ENCODE data around the gene SLC5A8.

SLC5A8 gene

GRCh38 chr12:101209319-101210302, at the start of gene SLC5A8:
SLC5A8 (minus strand) TSS chr12:101210238; CDS start chr12:101209848, 390 bp downstream.
- DNase-seq = no peak

DNA sequence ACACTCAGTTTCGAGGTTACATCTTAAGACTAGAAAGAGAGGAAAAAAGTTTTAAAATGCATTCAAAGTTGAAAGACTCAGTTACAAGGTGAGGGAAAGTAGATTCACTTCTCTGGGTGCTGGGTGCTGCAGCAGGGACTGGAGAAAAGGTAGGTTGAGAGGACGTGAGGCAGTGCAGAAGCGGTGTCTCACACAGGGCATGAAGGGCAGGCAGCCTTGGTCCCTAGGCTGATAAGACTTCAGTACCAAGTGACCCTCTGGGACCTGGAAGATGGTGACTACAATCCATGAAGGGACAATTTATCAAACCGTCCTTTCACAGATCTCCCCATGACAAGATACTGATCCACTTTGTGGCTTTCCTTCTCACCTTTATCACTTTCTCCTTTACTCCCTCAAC, 47.3 kb upstream of the SLC5A8 start:
- DNase-seq = no peak

DNA sequence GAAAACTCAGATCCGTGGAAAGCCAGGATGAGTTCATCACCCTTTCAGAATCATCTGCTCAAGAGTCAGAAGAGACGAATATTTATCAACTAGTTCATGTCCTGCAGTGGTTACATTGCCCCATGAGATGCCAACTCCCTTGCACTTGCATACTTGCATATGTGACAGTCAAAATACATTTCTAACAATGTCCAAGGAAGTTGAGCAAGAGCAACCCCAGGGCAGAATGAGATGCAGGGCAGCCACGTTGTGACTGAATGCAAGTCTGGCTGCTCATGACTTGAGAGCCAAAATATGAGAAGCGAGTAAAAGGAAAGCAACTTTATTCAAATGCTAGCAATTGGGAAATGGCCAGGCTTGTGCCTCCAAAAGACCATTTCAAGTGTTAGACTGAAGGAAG, 46.2 kb upstream of the SLC5A8 start:
- DNase-seq = no peak

DNA sequence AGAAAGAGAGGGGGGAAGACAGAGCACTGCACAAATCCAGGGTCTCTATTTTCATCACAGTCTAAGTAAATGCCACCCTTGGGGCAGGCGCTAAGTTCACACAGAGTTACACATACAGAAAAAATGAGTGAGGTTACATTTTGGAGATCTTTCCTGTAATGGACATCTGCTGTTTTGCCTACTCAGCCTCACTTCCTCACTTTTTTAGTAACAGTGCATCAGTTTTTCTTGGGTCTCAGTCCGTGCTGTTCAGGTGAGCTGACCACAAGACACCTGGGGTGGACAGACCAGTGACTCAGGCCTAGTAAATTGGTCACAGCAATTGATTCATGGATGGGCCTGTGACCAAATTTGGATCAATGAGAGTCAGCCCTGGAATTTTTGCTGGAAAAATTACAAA, 33.6 kb upstream of the SLC5A8 start:
- DNase-seq = no peak

DNA sequence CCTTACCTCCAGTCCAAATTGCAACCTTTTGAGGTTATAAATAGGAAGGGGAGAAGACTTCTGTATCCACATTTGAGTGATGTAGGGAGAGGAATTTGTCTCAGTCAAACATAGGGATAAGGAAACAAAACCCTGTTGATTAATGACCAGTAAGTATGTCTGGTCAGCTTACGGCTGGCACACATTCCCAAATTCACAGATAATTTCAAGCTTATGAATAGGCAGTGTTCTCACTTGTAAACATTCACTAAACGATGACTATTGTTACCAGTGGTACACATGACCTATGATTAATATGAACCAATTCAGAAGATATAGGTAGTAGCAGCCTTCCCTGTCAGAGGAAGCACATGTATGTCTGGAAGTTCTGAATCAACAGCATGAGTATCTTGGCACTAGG, 33.0 kb upstream of the SLC5A8 start:
- no peak for DNase-seq

DNA sequence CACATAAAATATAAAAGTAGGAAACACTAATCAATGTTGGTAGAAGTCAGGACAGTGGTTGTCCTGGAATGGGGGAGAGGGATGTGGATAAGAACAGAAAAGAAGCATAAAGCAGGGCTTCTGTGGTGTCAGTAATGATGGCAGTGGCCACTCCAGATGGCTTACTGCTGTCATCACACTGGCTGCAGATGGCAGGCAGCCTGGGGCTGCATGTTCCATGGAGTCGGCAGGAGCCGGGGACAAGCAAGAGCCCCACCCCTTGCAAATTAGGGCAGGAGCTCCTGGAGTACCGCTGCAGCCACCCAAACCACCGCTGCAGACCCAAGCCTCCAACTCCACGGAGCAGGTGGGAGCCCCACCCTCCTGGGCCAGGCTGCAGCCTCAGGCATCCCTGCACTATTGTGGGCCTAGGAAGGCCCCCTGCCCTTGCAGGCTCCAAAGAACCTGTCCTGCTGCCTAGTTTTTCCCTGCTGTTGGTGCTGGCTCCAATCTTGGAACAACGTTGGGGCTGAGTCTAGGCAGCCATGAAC, 28.8 kb upstream of the SLC5A8 start:
- DNase-seq = no peak

DNA sequence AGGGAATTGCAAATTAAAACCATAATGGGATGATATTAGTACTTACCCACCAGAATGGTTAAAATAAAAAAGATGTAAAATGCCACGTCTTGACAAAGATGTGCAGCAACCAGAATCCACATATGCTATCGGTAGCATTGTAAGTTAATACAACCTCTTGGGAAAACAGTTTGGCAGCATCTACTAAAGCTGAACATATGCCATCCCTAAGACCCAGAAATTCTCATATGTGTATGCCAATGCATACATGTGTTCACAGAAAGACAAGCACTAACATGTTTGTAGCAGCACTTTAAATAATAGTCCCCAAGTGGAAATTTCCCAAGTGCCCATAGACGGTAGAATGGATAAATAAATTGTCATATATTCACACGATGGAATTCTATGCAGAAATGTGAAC, 28.3 kb upstream of the SLC5A8 start:
- DNase-seq = no peak

DNA sequence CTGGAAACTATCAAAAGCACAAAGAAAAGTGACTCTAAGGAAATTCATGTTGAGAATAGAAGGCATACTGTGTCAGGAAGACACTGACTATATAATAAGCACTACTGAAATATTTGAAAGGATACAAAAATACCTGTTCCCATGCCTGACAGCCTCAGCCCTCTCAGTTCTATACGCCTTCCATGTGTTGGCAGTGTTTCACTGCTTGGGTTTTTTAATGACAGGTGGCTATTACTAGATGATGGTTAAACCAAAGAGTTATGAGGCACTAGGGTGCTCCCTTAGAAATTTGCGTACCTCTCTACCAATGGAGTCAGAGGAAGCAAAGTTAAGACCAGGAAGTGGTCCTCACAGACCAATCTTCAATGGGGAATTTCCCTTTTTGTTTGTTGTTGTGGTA, 25.6 kb upstream of the SLC5A8 start:
- DNase-seq = no peak

DNA sequence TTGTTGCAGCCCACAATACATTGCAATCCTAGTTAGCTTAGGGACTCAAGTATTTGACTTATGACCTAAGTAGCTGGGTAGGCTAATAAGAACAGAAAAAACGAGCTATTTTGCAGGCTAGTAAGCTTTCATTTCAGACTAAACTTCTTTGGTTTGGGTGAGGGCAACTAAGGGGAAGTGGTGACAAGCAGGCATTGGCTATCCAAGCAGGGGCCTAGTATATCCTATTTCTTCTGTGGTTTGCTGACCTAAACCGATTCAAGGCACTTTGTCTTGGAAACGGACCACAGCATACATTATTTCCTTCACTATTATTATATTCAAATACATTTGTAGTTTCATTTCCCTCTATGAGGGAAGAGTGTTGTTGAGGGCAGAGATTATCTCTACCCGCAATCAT, 21.6 kb upstream of the SLC5A8 start:
- DNase-seq = no peak

GRCh38 chr12:101230547-101230946, 20.5 kb upstream of the SLC5A8 start:
- no peak for DNase-seq

DNA sequence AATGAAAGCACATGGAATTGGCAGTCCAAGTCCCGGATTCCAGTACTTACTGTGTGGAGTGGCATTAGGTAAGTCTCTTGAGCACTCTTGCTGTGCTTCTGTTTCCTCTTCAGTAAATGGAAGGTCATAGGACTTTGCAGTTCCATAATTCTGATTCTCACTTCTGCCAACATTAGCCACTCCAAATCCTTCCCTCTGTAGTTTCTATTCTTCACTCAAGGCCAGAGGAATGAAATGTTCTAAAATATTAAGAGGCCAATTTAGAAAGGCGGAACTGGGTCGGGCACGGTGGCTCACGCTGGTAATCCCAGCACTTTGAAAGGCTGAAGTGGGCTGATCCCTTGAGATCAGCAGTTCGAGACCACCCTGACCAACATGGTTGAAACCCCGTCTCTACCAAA, 19.8 kb upstream of the SLC5A8 start:
- DNase-seq = no peak

- no peak for DNase-seq
Measured at GRCh38 chr12:101221301-101221700, 11.3 kb upstream of the SLC5A8 start.

DNA sequence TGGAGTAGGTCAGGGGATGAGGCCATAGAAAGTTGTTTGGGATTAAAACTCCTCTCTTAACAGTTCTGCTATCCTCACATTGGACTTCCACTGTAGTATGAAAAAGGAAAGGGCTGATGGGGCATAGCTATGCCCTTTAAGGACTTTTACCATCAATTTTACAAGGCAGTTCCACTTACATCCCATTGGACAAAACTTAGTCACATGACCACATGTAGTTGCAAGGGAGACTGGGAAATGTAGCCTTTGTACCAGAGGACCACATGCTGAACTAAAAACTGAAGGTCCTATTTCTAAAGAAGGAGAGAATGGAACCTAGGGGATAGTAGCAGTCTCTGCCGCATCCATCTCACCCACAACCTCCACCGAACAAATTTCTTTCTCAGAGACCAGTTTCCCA, 6.8 kb upstream of the SLC5A8 start:
- no peak for DNase-seq

DNA sequence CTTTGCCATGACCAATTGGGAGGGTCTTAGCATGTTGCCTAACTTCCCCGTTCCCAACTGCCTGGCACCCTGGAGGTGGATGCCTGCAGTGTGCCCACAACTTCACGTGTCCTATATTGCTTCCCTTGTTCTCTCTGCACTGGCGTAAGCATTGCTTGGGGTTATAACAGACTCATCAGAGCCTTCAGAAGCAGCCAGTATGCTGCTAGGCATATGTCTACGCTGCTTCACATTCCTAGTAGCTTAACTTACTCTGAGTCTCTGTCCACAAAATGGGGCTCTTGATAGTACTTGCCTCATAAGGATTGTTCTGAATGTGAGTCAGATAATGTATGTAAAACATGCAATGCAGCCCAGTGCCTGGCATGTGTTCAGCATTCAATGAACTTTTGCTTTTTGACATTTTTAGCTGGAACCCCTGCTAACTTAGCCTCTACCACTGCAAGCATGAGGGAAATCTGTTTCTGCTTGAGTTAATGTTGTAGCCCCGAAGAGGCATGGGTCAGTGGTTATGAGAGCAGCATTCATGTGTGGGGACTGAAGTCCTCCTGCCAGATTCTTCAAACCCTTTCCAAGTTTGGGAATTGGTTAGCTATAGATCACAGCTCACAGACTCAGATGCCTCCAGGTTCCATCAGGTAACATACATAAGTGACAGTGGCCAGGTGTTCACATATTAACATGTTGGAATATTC, 2.8 kb downstream of the SLC5A8 start:
- DNase-seq = no peak

GRCh38 chr12:101204602-101205304, 5.3 kb downstream of the SLC5A8 start:
- DNase-seq = no peak

DNA sequence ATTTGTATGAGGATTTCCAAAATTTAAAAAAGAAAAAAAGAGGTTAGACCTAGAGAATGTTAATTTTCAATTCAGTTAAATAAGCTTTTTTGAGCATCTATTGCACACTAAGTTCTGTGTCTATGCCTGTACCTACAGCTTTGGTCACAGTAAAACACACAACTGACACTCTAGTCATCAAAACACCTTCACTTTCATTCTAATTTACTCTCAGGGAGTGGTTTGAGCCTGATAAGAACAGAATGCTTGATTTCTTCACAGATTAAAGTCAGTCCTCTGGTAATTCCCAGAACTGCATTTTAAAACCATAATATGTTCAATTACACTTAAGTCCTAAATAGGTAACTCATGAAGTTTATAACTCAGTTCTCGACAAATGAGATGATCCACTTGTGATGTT, 9.2 kb downstream of the SLC5A8 start:
- DNase-seq = no peak

DNA sequence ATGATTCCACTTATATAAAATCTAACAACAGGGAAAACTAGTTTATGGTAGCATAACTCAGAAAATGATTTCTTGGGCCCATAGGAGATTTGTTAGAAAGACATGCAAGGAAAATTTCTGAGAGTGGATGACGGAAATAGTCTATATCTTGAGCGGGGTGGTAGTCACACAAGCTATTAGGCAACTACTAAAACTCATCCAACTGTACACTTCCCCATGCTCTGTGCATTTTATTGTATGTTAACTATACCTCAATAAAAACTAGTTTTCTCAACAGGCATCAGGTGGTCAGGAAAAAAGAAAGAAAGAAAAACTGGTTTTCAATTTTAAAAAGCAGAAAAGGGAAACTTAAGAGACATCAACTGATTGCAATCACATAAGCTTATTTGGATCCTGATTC, 9.9 kb downstream of the SLC5A8 start:
- DNase-seq = no peak

DNA sequence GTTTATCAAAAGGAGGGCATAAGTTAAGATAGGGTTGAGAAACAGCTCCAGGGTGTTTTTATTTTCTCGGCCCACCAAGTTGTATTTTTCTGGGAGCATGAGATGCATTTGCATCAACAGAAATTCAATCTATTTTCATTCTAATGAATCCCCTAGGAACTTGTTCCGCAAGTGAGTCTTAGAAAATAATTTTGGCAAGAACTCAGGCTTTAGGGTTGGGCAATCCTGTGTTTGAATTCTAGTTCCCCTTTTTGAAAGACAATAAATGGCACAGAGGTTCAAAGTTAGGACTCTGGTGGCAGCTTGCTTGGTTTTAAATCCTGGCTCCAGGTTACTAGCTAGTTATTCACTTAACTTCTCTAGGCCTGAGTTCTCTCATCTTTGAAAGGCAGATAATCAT, 23.7 kb downstream of the SLC5A8 start:
- DNase-seq = no peak

DNA sequence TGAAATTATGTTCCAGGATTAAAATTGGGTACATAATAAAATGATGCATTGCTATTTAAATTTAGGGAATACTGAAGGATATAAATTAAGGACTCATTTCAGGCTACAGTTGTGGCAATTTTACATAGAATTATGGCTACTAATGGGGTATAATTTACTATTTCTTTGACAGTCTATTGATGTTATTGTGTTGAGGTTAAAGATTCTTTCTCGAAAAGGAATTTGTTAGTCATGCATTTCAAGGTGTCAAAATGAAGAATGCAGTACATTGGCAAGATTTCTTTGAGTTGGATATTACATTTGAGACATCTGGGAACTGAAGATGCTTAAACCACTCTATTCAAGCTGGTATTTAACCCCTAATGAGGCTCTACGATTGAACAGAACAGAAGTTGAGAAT, 28.3 kb downstream of the SLC5A8 start:
- DNase-seq = no peak

DNA sequence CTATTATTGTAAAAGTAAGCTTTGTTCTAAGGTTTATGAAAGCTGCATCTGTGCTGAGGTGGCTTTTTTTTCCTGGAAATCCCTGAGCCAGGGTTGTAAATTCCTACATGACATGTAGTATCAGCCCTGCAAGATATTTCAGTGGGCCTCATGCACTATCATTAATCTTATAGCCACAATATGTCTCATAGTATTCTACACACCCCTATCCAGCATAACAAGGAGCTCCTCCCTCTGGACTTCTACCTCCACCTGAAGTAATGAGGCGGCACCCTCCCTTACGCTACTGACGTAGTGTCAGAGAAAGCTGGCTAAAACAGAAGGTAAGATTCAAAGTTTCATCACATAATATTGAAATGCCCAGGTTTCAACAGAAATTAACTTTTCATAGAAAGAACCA, 35.5 kb downstream of the SLC5A8 start:
- DNase-seq = no peak

DNA sequence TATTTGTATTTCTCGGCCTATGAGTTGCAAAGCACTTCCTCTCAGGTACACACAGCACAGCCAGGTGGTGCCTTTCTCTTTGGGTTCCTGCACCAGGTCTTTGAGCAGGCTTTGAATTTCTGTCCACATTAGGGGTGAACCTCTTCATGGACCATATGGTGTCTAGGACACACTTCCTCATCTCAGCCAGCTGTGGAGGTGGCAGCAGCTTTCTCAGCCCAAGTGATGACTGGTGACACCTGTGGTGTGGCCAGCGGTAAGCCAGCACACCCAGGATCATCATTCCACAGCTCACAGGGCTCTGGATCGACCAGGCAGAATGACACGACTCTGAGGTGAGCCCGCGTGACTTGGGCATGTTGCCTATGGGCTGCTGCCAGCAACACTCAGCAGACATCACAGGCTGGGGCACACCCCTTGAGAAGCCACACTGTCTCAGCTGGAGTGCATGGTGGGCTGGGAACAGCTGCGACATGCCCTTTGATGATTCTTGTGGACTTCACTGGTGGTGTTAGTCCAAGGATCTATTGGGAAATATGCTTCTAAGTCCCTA, 36.8 kb downstream of the SLC5A8 start:
- no peak for DNase-seq

DNA sequence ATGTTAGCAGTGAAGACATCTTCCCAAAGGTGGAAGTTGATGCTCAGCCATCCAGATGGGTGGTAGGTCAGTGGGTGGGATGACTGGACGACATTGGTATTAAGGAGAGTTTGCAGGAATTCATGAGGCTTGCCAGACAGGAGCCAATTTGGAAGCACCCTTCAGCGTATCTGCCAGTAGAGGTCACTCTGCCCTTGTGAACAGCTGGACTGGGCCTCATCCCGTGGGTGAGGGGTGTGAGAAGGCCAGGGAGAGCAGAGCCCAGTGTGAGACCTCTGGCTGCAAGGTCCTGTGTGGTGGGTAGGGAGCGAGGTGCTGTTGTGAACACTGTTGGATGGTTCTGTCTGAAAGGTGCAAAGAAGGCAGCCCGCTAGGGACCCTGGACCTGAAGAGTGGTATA, 37.7 kb downstream of the SLC5A8 start:
- DNase-seq = no peak

DNA sequence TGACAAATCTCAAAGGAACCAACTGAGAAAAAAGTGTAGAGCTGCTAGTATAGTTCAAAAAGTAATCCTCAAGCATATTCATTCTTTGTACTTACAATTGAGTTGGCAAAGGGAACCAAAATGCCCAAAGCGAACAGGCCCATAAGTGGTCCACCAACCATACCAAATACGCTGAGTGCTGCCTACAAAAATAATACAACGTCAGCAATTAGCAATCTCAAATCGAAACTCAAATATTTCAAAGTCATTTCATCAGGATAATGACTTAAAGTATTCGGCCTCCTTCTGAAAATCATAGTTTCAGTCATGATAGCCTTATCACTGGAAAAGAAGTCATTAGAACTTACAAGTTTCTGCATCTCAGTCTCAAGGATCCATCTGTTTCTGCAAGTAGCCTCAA, 42.0 kb downstream of the SLC5A8 start:
- DNase-seq = no peak
